Fibroblast of peridontal ligament (primary cell): ENCODE measurements around the gene WDR46.
"Not testable (repeated sequence)": the region's sequence is repeated elsewhere in the genome, so short reads cannot be mapped to it uniquely, and the experiment has no call there.

Experiments used
- DNase-seq: peaks from one replicate; pipeline ENCODE4 v3.0.0-alpha.2; 2010; ENCODE audit errors: extremely low read depth

Gene WDR46

DNA sequence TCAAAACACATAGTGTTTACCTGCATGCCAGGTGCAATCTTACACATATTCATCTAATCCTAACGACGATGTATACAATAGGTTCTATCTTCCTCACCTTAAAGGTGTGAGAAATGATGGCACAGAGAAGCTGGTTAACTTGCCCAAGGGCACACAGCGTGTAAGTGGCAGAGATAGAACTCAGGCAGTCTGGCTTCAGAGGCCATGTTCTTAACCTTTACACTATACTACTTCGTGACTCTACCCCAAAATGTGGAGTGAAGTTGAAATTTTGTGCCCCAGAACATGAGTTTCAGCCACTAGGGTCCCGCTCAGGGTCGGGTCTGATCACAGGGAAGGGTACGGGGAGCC, 17.9 kb downstream of the WDR46 start:
- no peak for DNase-seq

DNA sequence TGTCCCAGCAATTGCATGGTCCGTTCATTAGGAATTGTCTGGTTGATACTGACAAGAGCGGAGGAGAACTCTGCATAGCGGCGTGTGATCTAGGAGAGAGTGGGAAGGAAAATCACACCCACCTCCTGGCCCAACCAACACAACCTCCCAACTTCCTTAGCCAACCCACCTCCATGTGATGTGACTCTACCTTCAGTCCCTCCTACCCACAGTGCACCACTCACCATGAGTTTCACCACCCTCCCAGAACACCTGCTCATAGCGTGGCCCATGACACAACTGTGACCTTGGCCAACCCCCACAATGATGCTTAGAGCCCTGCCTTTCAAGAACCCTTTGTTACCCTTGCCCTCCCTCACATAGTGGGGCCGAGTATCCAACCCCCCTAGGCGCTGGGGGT, 25.0 kb downstream of the WDR46 start:
- no peak for DNase-seq

DNA sequence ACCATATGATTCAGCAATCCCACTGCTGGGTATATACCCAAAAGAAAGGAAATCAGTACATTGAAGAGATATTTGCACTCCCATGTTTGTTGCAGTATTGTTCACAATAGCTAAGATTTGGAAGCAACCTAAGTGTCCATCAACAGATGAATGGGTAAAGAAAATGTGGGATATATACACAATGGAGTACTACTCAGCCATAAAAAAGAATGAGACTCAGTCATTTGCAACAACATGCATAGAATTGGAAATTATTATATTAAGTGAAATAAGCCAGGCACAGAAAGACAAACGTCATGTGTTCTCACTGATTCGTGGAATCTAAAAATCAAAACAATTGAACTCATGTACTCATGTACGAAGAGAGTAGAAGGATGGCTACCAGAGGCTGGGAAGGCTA, 26.5 kb downstream of the WDR46 start:
- not testable (repeated sequence) for DNase-seq

DNA sequence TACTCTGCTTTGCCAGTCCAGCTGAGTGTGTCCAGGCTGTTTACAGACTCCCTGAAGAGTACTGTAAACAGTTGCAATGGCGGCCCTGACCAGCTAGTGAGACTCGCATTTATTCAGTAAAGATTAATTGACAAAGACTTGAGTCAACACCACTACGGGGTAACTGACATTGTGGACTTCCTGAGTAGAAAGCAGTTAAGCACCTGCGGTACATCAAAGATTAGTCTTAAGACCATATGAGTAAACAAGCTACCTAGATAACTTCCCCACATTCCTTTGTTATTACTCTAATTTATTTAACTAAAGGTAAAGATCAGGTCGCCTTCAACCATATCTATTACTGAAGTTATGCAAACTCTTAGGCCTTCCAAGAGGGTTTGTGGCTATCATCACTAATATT, 30.0 kb downstream of the WDR46 start:
- DNase-seq, result no peak

DNA sequence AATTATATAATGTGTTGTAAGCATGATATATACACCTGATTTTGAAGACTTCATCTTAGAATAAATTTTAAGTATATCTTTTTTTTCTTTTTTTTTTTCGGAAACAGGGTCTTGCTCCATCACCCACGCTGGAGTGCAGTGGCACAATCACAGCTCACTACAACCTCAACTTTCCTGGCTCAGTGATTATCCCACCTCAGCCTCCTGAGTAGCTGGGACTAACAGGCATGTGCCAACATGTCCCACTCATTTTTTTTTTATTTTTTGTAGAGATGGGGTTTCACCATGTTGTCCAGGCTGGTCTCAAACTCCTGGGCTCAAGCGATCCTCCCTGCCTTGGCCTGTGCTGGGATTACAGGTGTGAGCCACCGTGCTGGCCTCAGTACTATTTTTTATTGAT, 34.4 kb downstream of the WDR46 start:
- DNase-seq, result no peak

DNA sequence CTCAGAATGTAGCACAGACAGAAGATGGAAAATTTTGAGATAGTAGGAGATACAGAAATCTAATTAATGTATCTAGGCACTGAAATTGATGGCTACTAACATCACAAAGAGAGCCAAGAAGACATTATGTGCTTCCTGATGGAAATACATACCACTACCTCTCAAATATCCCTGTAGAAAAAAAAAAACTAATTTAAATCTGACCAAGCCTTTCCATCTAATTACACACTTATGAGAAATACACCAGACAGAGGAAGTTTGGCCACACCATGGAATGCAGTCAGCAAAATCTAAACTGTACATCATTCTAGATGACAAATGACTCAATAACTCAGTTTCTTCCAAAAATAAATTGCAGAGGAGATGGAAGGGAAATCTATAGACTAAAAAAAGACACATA, 36.3 kb downstream of the WDR46 start:
- DNase-seq, result peak; percentile 25

DNA sequence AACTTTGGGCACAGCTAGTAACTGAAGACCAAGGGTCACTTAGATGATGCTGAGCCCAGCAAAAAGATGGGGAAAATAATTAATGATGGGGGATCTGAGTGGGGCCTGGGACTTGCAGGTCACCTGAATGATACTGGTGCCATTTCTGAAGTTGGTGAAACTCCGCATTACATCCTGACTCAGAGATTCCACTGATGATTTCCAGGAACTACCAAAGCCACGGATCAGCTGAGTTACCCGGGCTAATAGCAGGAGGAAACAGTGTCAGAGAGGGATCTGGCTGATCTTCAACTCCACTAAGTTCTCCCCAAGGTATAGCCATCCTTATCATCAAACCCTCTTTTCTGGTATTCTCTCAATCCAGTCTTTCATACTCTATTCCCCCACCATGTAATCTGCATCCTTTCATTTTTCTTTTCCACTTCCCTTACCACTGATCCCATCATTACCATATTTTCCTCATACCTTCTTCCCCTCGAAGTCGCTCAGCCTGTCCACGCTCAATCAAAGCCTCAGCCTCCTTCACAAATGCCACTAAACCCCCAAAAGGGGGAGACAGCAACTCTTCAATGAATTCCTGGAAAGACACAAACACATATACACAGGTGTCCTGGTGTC, 37.5 kb downstream of the WDR46 start:
- peak; percentile 12 for DNase-seq

DNA sequence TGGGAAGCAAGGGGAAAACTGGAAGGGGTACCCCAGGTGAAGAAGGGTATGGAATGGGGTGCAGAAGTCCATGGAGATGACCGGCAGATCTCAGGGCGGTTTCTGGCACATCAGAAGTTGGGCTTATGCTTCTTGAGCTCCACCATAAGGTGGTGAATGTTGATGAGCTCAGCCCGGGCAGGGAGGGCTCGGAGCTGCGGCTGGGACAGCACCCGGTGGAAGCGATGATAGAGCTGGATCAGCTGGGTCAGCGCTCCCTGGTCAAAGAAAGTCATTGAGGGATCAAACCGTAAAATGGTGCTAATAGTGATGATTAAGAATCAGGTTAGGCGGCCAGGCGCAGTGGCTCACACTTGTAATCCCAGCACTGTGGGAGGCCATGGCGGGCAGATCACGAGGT, 38.3 kb downstream of the WDR46 start:
- DNase-seq, result no peak

DNA sequence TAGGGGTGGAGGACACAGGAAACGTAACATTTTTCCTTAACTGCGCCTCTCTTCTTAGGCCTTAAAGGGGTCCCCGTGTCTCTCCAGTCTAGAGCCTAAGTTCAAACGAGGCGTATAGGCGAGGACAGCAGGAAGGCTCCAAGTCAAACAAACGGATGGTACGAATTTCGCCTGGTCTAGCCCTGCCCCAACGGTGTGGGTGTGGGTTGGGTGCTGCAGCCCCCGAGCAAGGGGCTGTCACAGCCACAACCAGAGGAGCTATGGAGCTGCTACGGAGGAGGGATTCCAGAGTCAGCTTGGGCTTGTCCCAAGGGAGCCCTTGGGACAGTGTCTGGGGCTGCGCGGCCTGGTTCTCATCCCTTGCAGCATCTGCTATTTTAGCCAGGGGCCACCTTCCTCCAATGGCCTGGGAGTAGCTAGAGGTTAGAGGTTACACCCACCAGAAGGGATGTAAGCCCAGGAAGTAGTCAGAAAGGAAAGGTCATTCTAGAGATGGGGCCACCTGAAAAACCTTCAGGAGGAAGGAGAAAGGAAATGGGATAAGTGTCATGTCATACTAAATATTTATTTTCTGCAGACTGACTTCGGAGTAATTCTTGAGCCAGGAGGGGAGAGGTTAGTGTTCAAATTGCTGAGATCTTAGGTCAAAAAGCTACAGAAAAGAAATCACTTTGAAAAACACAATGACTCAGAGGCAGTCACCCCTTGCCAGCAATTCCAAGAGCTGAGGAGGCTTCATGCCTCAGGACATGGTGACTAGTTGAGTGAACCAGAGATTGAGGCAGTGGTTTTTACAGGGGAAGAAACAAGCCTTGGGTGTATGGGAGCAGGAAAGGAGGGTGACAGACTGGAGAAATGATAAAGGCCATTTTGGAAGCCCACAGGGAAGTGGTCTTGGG, 39.1 kb downstream of the WDR46 start:
- DNase-seq, result peak; percentile 82

DNA sequence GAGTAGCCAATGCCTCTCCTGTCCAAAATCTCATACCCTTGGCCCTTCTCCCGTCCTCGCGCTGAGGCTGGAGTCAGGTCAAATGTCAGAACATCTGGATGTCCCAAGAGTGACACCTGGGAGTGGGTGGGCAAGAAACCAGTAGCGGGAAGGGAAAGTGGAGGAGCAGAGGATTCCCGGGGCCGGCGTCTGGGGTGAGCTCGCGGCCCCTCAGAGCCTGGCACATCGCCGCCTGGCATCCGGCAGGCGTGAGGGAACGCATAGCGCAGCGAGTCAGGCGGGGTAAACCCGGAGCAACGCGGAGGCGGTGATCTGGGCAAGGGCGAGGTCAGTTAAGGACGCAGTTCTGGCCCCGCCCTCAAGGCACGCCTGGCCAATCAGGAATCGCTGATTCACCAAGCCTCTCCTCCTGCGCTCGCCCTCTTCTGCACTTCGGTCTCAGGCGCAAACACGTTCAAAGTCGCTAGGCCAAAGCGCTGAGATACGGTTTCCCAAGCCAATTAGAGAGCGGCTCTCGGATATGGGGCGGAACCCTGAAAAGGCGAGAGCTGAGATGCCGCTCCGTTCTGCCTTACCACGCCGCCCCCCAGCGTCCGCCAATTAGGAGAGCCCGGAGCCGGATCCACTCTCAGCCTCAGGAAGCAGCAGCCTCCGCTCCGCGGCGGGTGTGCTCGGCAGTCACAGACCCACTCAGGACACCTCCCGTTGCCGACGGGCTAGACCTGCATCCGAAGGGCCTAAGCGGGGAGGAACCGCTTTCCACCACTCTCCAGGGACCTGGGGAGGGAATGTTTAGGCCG, 39.9 kb downstream of the WDR46 start:
- peak; percentile 99 for DNase-seq

DNA sequence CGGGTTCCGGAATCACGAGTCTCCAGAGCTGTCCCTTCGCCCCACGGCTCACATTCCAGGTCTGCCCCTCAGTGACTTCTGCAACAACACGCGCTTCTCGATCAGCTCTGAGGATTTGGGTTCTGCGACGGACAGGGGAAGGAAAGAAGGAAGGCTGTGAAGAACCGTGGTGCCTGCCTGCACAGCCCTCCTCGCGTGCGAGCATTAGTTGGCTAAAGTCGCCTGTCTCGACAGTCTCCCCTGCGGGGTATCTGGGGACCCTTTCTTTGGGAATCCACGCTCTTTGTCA, 40.5 kb downstream of the WDR46 start:
- no peak for DNase-seq

DNA sequence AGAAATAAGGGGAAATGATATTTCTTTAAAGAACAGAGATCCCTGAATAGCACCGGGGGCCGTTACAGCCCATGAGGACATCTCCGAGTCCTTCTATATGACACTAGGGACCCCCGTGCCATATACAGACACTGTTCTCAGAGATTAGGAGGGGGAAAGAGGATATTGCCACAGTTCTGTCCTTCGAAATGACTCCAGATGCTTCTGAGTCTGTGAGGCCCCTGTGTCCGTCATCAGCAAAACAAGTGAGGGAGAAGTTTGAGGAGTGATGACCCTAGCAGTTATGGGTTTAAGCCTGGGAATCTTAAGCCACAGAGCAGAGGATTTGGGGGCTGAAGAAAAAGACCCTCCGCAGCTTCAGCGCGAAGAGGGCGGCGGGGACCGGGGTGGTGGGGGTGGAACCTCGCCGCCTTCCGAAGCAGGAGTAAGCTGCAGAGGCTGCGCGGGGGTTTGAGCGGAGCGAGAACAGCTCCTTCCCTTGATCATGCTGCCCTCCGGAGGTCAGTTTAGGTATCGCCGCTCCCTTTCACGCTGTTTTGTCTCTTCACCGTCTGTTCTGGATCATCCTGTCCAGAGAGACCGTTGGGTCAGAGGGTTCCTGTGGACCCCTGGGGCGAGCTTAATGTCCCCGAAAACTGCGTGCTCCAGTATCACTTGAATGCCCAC, 40.9 kb downstream of the WDR46 start:
- peak; percentile 87 for DNase-seq

DNA sequence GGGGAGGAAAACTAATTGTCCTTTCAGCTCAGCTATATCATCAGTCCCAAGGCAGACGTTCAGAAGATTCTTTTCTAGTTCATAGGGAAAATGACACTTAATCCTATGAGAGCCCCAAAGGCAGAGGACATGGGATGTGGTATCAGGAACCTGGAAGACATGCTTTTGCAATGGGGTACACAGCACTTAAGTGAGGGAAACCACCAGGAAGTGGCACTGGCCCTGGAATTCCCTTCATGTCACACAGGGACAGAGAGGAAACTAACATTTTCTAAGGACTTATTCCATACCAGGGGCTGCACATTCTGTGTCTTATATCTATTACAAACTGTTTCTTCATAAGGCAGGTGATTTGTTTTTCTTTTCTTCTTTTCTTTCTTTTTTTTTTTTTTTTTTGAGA, 45.6 kb downstream of the WDR46 start:
- no peak for DNase-seq

DNA sequence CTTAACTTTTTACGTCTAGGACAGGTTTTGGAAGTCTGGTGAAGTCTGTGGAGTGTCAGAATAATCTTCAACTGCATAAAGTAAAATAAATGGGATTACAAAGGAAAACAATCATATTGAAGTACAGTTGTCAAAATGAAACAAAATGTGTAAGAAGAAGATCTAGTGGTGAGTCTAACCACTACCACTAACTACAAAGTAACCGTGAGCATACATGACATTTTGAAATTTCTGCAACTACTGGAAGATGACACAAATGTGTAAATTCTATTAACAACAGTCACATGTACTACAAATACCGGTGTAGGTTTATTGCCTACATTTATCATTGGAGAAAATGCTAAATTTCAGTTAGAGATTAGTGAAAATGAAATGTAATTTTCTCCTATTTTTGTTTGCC, 47.1 kb downstream of the WDR46 start:
- DNase-seq, result no peak

DNA sequence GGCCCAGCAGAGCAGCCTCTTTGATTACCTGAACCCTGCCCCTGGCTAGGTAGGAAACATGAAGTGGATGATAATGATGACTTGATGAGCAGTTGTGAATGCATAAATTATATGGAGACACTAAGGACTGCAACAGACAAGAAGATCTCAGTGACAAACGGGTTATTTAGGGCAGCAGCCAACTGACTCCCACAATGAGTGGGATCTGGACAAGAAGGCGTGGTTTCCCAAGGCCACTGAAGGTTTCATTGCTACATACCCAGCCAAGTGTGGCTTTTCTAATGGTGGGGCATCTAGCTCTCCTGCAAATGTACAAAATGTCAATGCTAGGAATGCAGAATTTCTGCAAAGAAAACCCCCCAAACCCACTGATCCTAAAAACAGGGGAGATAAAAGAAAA, 51.3 kb downstream of the WDR46 start:
- no peak for DNase-seq

DNA sequence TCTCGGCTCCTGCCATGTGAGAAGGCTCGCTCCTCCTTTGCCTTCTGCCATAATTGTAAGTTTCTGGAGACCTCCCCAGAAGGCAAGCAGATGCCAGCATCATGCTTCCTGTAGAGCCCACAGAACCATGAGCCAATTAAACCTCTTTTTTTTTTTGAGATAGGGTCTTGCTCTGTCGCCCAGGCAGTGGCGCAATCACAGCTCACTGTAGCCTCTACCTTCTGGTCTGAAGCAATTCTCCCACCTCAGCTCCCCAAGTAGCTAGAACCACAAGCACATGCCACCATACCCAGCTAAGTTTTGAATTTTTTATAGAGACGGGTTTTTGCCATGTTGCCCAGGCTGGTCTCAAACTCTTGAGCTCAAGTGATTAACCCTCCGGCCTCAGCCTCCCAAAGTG, 52.2 kb downstream of the WDR46 start:
- DNase-seq, result no peak

DNA sequence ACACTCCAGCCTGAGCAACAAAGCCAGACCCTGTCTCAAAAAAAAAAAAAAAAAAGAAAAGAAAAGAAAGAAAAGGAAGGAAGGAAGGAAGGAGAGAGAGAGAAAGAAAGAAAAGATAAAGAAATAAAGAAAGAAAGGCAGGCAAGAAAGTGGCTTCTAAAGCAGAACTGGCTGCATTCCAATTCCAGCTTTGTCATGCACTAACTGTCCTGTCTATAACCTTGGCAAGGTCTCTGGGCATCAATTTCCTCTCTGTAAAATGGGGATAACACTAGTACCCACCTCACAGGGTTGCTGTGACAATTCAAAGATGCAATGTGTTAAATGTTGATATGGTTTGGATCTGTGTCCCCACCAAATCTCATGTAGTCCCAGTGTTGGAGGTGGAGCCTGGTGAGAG, 52.7 kb downstream of the WDR46 start:
- no peak for DNase-seq

DNA sequence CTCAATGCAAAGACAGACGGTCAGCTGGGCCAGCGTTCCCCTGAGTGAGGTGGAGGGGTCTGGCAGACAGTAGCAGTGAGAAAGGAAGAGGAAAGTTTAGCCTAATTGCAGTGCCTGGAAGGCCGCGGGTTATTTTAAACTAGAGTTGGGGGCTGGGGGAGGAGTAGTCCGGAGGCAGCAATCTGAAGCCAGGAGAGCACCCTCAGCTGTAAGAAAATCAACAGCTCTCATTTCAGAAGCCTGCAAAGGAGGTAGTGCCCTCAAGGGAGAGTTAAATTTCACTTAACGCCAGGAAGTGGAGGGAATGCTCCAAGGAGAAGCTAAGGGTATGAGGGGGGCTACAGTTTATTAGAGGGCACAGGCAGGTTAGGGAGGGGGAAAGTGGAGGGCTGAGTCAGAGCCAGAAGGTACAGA, 53.8 kb downstream of the WDR46 start:
- DNase-seq, result no peak
